GM21723 (cell line): ENCODE measurements around the gene MTCL3.
A peak's percentile ranks its signal among the peaks of the same experiment; 100 is the strongest.

ENCODE experiments used
- ATAC-seq: cut with Tn5 transposase; IDR thresholded peaks from one replicate; pipeline ENCODE4 v1.9.1; 2021; ENCODE audit warnings: mild to moderate bottlenecking, moderate library complexity; ENCODE audit not compliant: unreplicated experiment

Gene MTCL3

GRCh38 chr6:127475135-127475822 is 43.9 kb downstream of the MTCL3 start:
- ATAC-seq = no peak

GRCh38 chr6:127471379-127472255 is 47.5 kb downstream of the MTCL3 start:
- ATAC-seq = no peak

DNA sequence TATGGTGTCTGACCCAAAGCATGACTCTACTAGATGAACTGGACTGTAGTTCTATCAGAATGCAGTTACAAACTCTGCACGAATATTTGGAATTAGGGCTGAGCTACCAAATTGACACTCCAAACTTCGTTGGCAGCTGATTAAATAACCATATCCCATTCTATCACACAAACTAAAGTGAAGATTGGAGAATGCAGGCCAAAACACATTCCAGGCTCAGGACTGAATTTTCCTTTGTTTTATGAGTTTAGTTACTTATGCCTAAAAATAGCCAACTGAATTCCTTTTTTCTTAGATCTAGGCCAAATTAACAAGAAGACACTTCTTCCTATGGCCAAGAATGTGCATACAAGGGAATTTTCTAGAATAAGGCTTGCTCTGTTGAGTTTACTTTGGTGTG is 50.2 kb downstream of the MTCL3 start:
- ATAC-seq = no peak

- ATAC-seq = no peak
Observed at GRCh38 chr6:127466416-127466815, 52.7 kb downstream of the MTCL3 start.

- ATAC-seq = peak; percentile 91
Observed at GRCh38 chr6:127464881-127465459, 54.2 kb downstream of the MTCL3 start.

DNA sequence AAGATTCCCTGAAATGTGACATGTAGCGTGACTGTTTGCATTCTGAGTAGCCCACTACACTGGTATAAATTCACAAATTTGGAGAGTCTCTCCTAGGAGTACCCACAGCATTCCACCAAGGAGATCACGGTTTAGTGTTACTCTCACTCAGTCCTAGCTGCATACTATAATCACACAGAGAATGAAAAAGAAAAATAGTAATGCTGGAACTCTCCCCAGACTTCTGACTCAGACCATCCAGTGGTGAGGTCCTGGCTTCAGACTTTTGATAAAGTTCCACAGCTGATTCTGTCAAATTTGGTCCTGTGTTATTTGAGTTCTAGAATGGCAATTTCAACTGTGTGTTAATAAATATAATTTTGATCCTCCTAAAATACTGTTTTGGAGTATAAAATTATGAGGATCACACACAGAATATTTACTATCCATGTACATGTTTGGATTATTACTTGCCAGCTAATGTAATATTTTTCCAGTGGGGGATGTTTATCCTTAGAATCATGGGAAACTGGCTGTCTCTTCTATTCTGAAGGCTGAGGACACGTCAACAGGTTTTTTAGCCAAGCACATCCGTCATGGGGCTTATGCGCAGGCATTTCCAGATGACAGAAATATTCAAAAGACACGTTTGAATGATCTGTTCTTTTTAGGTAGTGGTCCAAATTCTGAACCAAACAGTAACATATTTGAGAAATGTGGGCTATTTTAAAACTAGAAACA is 54.8 kb downstream of the MTCL3 start:
- ATAC-seq = no peak

GRCh38 chr6:127463056-127463455 is 56.1 kb downstream of the MTCL3 start:
- ATAC-seq = no peak

DNA sequence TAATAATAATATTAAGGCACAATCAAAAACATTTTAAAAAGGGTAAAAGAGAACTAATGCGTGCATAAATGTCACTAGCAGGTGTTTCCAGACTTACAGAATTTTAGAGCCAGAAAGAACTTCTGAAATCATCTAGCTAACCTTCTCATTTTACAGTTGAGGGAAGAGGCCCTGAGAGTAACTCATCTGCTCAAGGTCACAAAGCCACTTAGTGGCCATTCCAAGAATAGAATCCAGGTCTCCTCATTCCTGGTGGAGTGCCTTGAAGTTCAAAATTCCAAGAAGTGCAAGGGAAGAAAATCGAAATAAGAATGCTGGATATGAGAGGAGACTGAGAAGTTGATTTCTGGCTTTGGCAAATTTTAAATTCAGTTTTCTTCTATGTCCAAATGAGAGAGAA is 56.8 kb downstream of the MTCL3 start:
- no peak for ATAC-seq

- ATAC-seq = no peak
Observed at GRCh38 chr6:127460465-127460864, 58.7 kb downstream of the MTCL3 start.

DNA sequence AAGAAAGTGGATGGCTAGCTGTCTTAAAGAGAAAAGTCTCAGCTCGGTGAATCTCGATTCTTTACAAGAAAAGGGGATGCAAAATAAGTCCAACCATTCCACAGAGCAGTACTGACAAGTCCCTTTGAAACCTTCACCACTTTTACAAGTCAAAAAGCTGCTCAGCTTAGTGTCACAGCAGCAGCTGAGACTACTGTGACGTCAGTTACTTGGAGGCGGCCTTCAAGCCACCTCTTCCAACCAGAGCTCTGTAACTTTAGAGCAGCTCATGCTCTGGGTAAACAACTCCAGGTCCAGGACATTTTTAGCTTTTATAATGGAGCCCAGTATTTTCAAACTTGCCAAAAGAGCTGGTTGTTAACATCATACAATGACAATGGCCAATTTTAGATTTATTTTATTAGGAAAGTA is 59.9 kb downstream of the MTCL3 start, which contains the start of gene KIAA0408:
Gene KIAA0408, minus strand, starts transcription at position 159 of the 411 bp plus-strand sequence. CDS start 5,408 bp downstream, outside the sequence.
- no peak for ATAC-seq

- no peak for ATAC-seq
Observed at GRCh38 chr6:127458817-127459216, 60.3 kb downstream of the MTCL3 start.

DNA sequence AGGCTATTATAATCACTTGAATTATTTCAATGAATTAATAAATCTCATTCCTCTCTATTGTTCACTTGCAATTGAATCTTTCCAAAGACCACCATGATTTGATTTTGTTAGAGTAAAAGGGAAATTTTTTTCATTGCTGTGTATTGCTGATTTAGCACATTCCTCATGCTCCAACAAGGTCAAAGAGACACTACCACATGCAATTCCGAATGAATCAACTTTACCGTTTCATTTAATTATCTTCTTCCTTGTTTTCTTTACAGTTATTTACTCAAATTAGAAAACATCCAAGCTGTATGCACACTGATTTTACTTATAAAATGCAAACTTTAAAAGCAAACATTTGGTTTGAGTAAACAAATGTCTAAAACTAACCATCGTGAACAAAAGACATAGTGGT is 60.9 kb downstream of the MTCL3 start:
- no peak for ATAC-seq

DNA sequence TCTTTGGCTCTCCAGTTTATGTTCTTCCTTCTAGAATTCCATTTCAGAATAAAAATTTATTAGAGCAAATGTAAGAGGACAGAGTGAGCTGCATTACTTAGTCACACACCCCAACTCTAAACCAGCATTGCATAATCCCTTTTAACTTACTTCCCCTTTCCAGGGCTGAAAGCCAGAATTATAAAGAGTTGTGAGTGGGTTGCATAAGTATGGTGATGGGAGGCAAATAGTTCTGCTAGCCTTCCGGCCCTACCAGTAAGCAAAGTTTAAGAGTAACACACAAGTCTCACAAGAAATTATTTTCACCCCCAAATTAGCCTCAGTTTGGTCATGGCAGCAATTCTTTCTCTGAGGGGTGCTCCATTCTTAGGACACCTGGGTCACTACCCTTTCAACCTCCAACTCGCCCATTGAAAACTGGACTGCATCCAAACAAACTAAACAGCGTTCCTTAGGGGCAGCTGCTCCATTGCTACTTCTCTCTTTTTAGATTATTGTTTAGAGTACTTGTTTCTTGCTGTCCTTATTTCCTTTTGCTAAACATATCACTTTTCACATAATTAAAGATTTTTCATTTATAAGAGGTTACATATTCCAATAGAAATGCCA is 61.6 kb downstream of the MTCL3 start:
- ATAC-seq = no peak

GRCh38 chr6:127456465-127456864 is 62.7 kb downstream of the MTCL3 start:
- ATAC-seq = no peak

DNA sequence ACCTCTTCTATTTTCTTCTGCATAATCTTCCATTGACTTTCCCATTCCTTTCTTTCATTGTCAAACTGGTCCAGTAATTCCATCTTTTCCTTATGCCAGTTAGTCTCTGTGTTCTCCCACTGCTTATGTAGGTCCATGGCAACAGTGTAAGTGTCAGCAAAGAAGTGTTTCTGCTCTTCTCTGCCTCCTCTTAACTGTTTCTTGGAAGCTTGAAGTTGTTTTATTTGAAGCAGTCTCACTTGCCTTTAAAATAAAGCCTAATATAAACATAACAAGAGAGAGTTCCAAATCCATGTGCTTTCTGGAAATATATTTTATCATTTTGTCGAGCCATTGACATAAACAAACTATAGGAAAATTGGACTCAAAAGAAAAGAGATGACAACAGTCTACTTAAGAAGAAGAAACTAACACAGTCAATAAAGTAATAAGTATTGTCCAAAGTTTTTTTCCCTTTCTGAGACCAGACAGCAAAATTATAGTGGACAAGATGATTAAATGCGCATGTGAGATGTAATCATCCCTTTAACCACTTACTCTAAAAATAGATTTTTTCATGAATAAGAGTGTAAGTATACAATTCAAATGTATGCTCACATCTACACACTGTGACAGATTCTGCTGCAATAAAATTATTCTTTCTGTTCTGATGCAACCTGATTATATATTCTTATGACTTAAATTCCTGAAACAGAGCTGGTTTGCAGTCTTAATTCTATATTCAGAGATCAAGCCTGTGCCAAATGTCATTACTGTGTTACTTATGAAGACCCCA is 65.1 kb downstream of the MTCL3 start:
- ATAC-seq = no peak

DNA sequence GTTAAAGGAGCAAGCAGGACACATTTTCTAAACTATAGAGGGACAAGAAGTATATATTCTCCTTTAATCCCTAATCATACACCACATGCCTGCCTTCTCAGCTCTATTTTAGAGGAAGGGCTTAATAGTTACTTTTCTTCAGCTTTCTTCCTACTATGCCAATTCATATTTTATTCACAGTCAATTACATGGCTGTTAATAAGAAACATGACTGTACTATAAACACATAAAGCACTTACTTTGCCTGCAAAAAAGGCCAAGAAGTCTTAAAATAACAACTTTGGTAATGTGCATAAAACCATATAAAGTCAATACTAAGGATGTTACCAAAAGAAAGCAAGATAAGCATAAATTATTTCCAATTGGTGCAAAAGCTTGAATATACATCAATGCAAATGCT is 66.3 kb downstream of the MTCL3 start:
- no peak for ATAC-seq

- no peak for ATAC-seq
Observed at GRCh38 chr6:127451388-127451787, 67.7 kb downstream of the MTCL3 start.

DNA sequence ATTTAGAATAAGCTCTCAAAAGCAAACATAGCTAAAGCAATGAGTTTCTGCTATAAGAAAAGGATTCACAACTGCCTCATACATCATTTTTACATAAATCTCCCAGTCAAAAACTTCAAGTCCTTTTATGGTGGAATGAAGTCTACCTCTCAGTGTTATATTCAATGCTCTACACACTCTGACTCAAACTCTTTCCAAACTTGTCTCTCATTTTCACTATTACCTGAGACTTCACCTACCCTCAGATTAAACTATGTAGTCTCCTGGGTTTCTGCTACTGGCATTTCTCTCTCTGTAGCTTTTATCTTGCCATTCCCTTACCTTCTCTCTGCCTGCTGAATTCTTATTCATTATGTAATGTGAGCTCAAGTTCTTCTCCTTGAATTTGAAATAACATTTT is 71.4 kb downstream of the MTCL3 start:
- ATAC-seq = no peak

- ATAC-seq = no peak
Observed at GRCh38 chr6:127446356-127446755, 72.8 kb downstream of the MTCL3 start.

- no peak for ATAC-seq
Observed at GRCh38 chr6:127441881-127442280, 77.3 kb downstream of the MTCL3 start.
